ENCODE results near the gene KCNK6. TPM values are rescaled to one million over a fixed set of nuclear protein-coding genes. Genes with fewer than 3 reads are reported as not detected.

Gene KCNK6
- total RNA-seq, 1 donor from 2014 or later, result 0.41 TPM

GRCh38 chr19:38294090-38294489 is 25.6 kb upstream of the KCNK6 start:
- no peak for FAIRE-seq

GRCh38 chr19:38298821-38299680 is 20.6 kb upstream of the KCNK6 start:
- DNase-seq (ENCODE audit: low spot score in 2 of 2) (no peak), FAIRE-seq (no peak)

More at GRCh38 chr19:38294090-38294489, 25.6 kb upstream of the KCNK6 start:
- no peak for DNase-seq (ENCODE audit: low spot score in 2 of 2)

- no peak for FAIRE-seq
- no peak for DNase-seq (ENCODE audit: low spot score in 2 of 2)
Observed at GRCh38 chr19:38303517-38304351, 15.9 kb upstream of the KCNK6 start, which contains the start of gene C19orf33. Gene C19orf33 (plus strand): TSS chr19:38304251. CDS start chr19:38304262, 11 bp downstream.

- DNase-seq (ENCODE audit: low spot score in 2 of 2), result no peak
- no peak for FAIRE-seq
Observed at GRCh38 chr19:38304352-38304865, 15.2 kb upstream of the KCNK6 start.

- DNase-seq (ENCODE audit: low spot score in 2 of 2), result no peak
- FAIRE-seq, result no peak
Observed at GRCh38 chr19:38304866-38305429, 14.7 kb upstream of the KCNK6 start.

- DNase-seq (ENCODE audit: low spot score in 2 of 2), result no peak
- no peak for FAIRE-seq
Observed at GRCh38 chr19:38306236-38306635, 13.4 kb upstream of the KCNK6 start.

- DNase-seq (ENCODE audit: low spot score in 2 of 2), result no peak
- FAIRE-seq, result no peak
Observed at GRCh38 chr19:38307076-38307475, 12.6 kb upstream of the KCNK6 start.

- no peak for FAIRE-seq
- DNase-seq (ENCODE audit: low spot score in 2 of 2), result no peak
Observed at GRCh38 chr19:38307597-38307996, 12.0 kb upstream of the KCNK6 start.

- no peak for FAIRE-seq
Observed at GRCh38 chr19:38308006-38308766, 11.5 kb upstream of the KCNK6 start.

GRCh38 chr19:38308926-38309614 is 10.6 kb upstream of the KCNK6 start:
- DNase-seq (ENCODE audit: low spot score in 2 of 2) (no peak), FAIRE-seq (no peak)

More at GRCh38 chr19:38308006-38308766, 11.5 kb upstream of the KCNK6 start:
- no peak for DNase-seq (ENCODE audit: low spot score in 2 of 2)

GRCh38 chr19:38309615-38310278 is 9.9 kb upstream of the KCNK6 start:
- no peak for FAIRE-seq
- DNase-seq (ENCODE audit: low spot score in 2 of 2), result no peak

GRCh38 chr19:38310279-38310670 is 9.4 kb upstream of the KCNK6 start:
- no peak for DNase-seq (ENCODE audit: low spot score in 2 of 2)
- no peak for FAIRE-seq

- DNase-seq (ENCODE audit: low spot score in 2 of 2), result no peak
- no peak for FAIRE-seq
Observed at GRCh38 chr19:38310986-38311385, 8.7 kb upstream of the KCNK6 start.

GRCh38 chr19:38315657-38316476 is 3.8 kb upstream of the KCNK6 start, which contains the start of gene YIF1B:
Gene YIF1B (minus strand): TSS chr19:38315947. CDS start chr19:38315917, 30 bp downstream.
- FAIRE-seq, result no peak
- DNase-seq (ENCODE audit: low spot score in 2 of 2), result peak; percentile 99 to 100

GRCh38 chr19:38316477-38317067 is 3.1 kb upstream of the KCNK6 start:
- FAIRE-seq, result no peak
- peak in 1 of 2 donors; percentile 63 for DNase-seq (ENCODE audit: low spot score in 2 of 2)

GRCh38 chr19:38317104-38317612 is 2.5 kb upstream of the KCNK6 start:
- FAIRE-seq, result no peak
- no peak for DNase-seq (ENCODE audit: low spot score in 2 of 2)

GRCh38 chr19:38318660-38319059 is 985 bp upstream of the KCNK6 start:
- no peak for FAIRE-seq

More at GRCh38 chr19:38318660-38319059, 985 bp upstream of the KCNK6 start:
- DNase-seq (ENCODE audit: low spot score in 2 of 2), result no peak

Measured in frontal cortex (tissue), 4 donors.